MM.1S (cell line): Measurements from ENCODE around the gene SSBP2.
A peak's percentile ranks its signal among the peaks of the same experiment; 100 is the strongest.

Experiments used
- DNase-seq: peaks from one replicate; pipeline ENCODE4 v3.0.0-alpha.2; 2015
- H2AFZ ChIP-seq: fragments of 300-600 bp; sonication (generic); 2 replicates; pipeline ENCODE4 v1.6.0; 2016; ENCODE audit warnings: antibody characterized with exemption, low read length
- H3F3A ChIP-seq: fragments of 300-600 bp; sonication (generic); 2 replicates; pipeline ENCODE4 v1.6.1; 2016; ENCODE audit warnings: mild to moderate bottlenecking, antibody characterized with exemption, low read length, moderate library complexity, mixed read lengths; ENCODE audit not compliant: insufficient read depth
- H3K27ac ChIP-seq: fragments of 300-600 bp; sonication (generic); 2 replicates; pipeline ENCODE4 v1.5.1; 2016; ENCODE audit warnings: mild to moderate bottlenecking, low read length
- H3K27me3 ChIP-seq: fragments of 300-600 bp; sonication (generic); replicated peaks from 2 replicates; pipeline ENCODE4 v1.6.0; 2016; ENCODE audit warnings: low read length; ENCODE audit not compliant: insufficient read depth
- H3K36me3 ChIP-seq: fragments of 300-600 bp; sonication (generic); replicated peaks from 2 replicates; pipeline ENCODE4 v1.6.1; 2016; ENCODE audit warnings: mild to moderate bottlenecking, low read length, mixed read lengths; ENCODE audit not compliant: insufficient read depth
- H3K4me1 ChIP-seq: fragments of 300-600 bp; sonication (generic); 2 replicates; pipeline ENCODE4 v1.6.1; 2016; ENCODE audit warnings: low read length, mixed read lengths
- H3K4me2 ChIP-seq: fragments of 300-600 bp; sonication (generic); 2 replicates; pipeline ENCODE4 v1.6.0; 2016; ENCODE audit warnings: low read depth, low read length
- H3K4me3 ChIP-seq: fragments of 300-600 bp; sonication (generic); 2 replicates; pipeline ENCODE4 v1.5.1; 2016; ENCODE audit warnings: low read length, mixed read lengths
- H3K79me2 ChIP-seq: fragments of 300-600 bp; sonication (generic); 2 replicates; pipeline ENCODE4 v1.6.1; 2016; ENCODE audit warnings: mixed run types, low read length, mixed read lengths
- H3K9ac ChIP-seq: fragments of 300-600 bp; sonication (generic); 2 replicates; pipeline ENCODE4 v1.6.1; 2016; ENCODE audit warnings: low read length, mixed read lengths
- H3K9me2 ChIP-seq: fragments of 300-600 bp; sonication (generic); replicated peaks from 2 replicates; pipeline ENCODE4 v1.6.1; 2016; ENCODE audit warnings: mild to moderate bottlenecking, low read length, mixed read lengths; ENCODE audit not compliant: insufficient read depth
- H3K9me3 ChIP-seq: fragments of 300-600 bp; sonication (generic); replicated peaks from 2 replicates; pipeline ENCODE4 v1.6.1; 2016; ENCODE audit warnings: mild to moderate bottlenecking, low read length, mixed read lengths; ENCODE audit not compliant: insufficient read depth
- H4K20me1 ChIP-seq: fragments of 300-600 bp; sonication (generic); 2 replicates; pipeline ENCODE4 v1.6.1; 2016; ENCODE audit warnings: mild to moderate bottlenecking, low read length, moderate library complexity, mixed read lengths; ENCODE audit not compliant: insufficient read depth
- EZH2 ChIP-seq: fragments of 300-600 bp; sonication (generic); optimal IDR thresholded peaks from 2 replicates; pipeline ENCODE3; 2017; ENCODE audit warnings: low read depth, mild to moderate bottlenecking, antibody characterized with exemption, low read length, mixed read lengths
- EZH2phosphoT487 ChIP-seq: fragments of 300-600 bp; sonication (generic); IDR thresholded peaks from 2 replicates; pipeline ENCODE4 v1.6.1; 2018; ENCODE audit warnings: antibody characterized with exemption, low read length
- TF ChIP-seq, protein P1 (sequence below): fragments of 300-600 bp; sonication (generic); IDR thresholded peaks from 2 replicates; pipeline ENCODE4 v1.5.1; 2016; ENCODE audit warnings: antibody characterized with exemption, low read length, mixed read lengths

SSBP2 gene

DNA sequence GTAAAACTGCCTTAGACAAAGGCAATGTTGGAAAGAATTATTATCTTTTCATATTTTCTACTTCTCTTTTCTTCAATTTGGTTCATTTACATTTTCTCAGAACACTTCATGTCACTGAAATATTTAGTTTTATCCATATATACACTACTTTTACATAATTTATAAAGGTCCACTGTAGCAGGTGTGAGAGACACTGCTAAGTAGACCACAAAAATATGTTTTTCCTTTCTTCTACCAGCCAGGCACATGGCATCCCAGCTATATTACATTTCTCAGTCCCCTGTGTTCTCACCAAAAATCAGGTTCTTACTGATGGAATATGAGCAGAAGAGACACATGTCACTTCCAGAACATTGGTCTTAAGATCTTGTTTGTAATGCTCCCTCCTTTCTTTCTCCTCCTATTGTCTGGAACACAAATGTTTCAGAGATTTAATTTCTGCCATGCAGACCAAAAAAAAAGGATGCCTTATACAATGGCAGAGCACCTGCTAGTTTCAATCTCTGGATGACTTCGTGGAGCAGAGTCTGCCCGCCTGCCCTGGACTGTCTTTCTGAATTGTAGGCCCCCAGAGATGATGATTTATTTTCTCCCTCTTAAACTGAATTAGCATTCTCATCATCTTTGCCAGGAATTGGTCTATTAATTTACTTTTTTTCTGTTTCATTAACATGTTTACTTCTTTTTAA, 231.5 kb downstream of the SSBP2 start:
- no peaks in the 10 kb centered on the region for H3K79me2 ChIP-seq
- no peaks in the 10 kb centered on the region for H3K36me3 ChIP-seq
- no peak overlapping the region for H3K9ac ChIP-seq
- no peaks in the 10 kb centered on the region for H3K9me3 ChIP-seq
- no peaks in the 10 kb centered on the region for H3K27me3 ChIP-seq
- peak; percentile 61 for DNase-seq
- H3K27ac ChIP-seq = peak overlapping the region; percentile 44; the same call in 1 of the 2 replicates
- peaks cover 30% of the 10 kb centered on the region for H3K4me1 ChIP-seq
- TF ChIP-seq, protein P1, sequence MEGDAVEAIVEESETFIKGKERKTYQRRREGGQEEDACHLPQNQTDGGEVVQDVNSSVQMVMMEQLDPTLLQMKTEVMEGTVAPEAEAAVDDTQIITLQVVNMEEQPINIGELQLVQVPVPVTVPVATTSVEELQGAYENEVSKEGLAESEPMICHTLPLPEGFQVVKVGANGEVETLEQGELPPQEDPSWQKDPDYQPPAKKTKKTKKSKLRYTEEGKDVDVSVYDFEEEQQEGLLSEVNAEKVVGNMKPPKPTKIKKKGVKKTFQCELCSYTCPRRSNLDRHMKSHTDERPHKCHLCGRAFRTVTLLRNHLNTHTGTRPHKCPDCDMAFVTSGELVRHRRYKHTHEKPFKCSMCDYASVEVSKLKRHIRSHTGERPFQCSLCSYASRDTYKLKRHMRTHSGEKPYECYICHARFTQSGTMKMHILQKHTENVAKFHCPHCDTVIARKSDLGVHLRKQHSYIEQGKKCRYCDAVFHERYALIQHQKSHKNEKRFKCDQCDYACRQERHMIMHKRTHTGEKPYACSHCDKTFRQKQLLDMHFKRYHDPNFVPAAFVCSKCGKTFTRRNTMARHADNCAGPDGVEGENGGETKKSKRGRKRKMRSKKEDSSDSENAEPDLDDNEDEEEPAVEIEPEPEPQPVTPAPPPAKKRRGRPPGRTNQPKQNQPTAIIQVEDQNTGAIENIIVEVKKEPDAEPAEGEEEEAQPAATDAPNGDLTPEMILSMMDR = no peak
- H3K9me2 ChIP-seq = no peaks in the 10 kb centered on the region
- no peak overlapping the region for H3K4me3 ChIP-seq
- H3K4me2 ChIP-seq = peak overlapping the region; percentile 28; the same call in 1 of the 2 replicates
- H4K20me1 ChIP-seq = no peaks in the 10 kb centered on the region
- peaks cover 15% of the 10 kb centered on the region for H3F3A ChIP-seq
- H2AFZ ChIP-seq = no peak overlapping the region

DNA sequence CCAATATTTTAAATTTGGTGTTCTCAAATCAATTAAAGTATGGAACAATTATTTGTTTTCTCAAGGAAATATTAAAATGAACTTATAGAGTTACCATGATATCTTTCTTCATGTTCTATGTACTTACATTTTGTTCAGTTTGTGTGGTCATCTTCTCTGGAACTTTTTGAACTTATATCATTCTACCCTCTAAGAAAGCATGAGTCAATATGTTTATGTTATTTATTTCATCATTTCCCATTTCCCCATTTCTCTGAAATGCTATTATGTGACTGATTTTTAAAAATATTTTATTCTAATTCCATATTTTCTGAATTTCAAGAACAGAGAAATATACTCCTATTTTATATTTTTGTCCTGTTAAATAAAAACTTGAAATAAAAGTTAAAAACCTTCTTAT, 233.4 kb downstream of the SSBP2 start:
- Histone ChIP-seq H3K27me3 (no peaks in the 10 kb centered on the region), H3K9me3 (no peaks in the 10 kb centered on the region), H3K36me3 (no peaks in the 10 kb centered on the region), H3K79me2 (no peaks in the 10 kb centered on the region), H3K27ac (no peak overlapping the region), H3K9me2 (no peaks in the 10 kb centered on the region), H3K4me2 (no peak overlapping the region), H3F3A (peaks cover 15% of the 10 kb centered on the region), H3K4me3 (no peak overlapping the region), H2AFZ (no peak overlapping the region), H3K9ac (no peak overlapping the region), H4K20me1 (no peaks in the 10 kb centered on the region), H3K4me1 (peaks cover 30% of the 10 kb centered on the region)
- DNase-seq = no peak
- TF ChIP-seq EZH2 = no peak
- TF ChIP-seq EZH2phosphoT487 = no peak
- TF ChIP-seq, protein P1 = no peak

DNA sequence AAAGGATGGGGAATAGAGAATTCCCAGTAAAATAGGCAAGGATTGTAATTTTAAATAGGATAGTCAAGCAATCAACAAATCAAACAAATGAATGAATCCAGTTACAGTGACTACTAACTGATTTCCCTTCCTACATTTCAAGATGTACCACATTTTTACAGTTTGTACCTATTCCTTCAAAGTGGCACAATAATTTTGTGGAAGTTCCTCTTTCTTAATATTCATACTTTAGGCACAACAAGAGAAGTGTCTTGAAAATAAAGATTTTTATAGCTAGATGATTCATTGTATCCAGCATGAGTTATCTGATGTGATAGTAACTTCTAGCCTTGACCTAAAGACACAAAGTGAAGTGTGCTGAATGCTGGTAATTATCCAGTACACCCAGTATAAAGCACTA, 234.8 kb downstream of the SSBP2 start:
- TF ChIP-seq, protein P1 = no peak
- no peak for TF ChIP-seq EZH2
- no peak for TF ChIP-seq EZH2phosphoT487
- Histone ChIP-seq H3K27me3 (no peaks in the 10 kb centered on the region), H3K79me2 (no peaks in the 10 kb centered on the region), H4K20me1 (no peaks in the 10 kb centered on the region), H2AFZ (no peak overlapping the region), H3K9ac (no peak overlapping the region), H3K9me3 (no peaks in the 10 kb centered on the region), H3K4me1 (peaks cover 24% of the 10 kb centered on the region), H3K4me2 (no peak overlapping the region), H3K27ac (no peak overlapping the region), H3K36me3 (no peaks in the 10 kb centered on the region), H3K9me2 (no peaks in the 10 kb centered on the region), H3F3A (peaks cover 15% of the 10 kb centered on the region), H3K4me3 (no peak overlapping the region)
- DNase-seq = no peak
